Measurements from ENCODE around the gene SEC61A1.

Gene SEC61A1

DNA sequence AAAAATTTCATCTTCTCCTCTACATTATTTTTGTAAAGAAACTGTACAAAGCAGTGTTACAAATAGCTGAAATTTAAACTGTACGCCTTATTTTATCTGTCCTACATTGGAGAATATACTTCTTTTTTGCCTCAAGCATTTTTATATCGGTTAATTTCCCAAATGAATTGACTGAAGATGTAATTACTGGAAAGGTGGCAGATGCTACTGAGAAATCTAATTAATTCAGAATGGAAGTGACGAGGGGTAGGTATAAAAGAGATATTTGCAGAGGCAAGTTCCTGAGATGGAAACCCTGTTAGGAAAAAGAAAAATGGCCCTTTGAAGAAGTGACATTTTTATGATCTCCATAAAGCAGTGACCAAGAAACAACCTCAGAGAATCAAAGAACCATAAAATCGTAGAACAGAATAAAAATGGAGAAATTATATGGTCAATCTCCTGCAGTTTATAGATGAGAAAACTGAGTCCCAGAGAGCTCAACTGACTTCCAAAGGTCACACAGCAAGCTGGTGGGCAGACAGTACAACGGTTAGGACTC is 51.0 kb downstream of the SEC61A1 start:
- TF ChIP-seq, protein P1, sequence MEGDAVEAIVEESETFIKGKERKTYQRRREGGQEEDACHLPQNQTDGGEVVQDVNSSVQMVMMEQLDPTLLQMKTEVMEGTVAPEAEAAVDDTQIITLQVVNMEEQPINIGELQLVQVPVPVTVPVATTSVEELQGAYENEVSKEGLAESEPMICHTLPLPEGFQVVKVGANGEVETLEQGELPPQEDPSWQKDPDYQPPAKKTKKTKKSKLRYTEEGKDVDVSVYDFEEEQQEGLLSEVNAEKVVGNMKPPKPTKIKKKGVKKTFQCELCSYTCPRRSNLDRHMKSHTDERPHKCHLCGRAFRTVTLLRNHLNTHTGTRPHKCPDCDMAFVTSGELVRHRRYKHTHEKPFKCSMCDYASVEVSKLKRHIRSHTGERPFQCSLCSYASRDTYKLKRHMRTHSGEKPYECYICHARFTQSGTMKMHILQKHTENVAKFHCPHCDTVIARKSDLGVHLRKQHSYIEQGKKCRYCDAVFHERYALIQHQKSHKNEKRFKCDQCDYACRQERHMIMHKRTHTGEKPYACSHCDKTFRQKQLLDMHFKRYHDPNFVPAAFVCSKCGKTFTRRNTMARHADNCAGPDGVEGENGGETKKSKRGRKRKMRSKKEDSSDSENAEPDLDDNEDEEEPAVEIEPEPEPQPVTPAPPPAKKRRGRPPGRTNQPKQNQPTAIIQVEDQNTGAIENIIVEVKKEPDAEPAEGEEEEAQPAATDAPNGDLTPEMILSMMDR (IDR thresholded peaks at IDR 0.05; ENCODE audit: insufficient read depth, low read length, poor library complexity, severe bottlenecking): no peak
- H3K4me3 ChIP-seq (replicated peaks; ENCODE audit: low read depth, low read length): no peak overlapping the region
- H3K27me3 ChIP-seq (replicated peaks; ENCODE audit: control insufficient read depth, insufficient read depth, low read length): no peaks in the 10 kb centered on the region
- peaks cover 19% of the 10 kb centered on the region for H3K36me3 ChIP-seq (ENCODE audit: control insufficient read depth, insufficient read depth, low read length)
- DNase-seq (ENCODE audit: extremely low read depth, insufficient read length): no peak

DNA sequence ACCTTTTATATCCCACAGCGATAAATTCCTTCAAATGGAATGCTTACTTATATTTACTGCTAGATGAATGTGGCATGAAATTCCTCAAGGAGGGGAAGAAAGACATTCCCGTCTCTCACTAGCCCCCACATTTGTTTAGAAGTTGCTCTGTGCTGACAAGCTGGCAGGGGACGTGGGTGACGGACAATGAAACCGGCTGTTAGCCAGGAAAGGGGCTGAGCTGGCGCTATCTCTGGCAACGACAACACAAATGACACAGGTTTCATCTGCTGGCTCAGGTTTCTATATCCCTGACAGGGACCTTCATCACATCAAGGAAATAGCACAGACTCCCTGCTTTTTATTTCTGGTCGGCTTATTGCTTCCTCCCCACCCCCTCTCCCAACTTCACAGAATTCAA is 55.6 kb downstream of the SEC61A1 start:
- DNase-seq (ENCODE audit: extremely low read depth, insufficient read length): no peak
- TF ChIP-seq, protein P1 (IDR thresholded peaks at IDR 0.05; ENCODE audit: insufficient read depth, low read length, poor library complexity, severe bottlenecking): no peak
- H3K27me3 ChIP-seq (replicated peaks; ENCODE audit: control insufficient read depth, insufficient read depth, low read length): no peaks in the 10 kb centered on the region
- peaks cover 13% of the 10 kb centered on the region for H3K36me3 ChIP-seq (ENCODE audit: control insufficient read depth, insufficient read depth, low read length)
- no peak overlapping the region for H3K4me3 ChIP-seq (replicated peaks; ENCODE audit: low read depth, low read length)

DNA sequence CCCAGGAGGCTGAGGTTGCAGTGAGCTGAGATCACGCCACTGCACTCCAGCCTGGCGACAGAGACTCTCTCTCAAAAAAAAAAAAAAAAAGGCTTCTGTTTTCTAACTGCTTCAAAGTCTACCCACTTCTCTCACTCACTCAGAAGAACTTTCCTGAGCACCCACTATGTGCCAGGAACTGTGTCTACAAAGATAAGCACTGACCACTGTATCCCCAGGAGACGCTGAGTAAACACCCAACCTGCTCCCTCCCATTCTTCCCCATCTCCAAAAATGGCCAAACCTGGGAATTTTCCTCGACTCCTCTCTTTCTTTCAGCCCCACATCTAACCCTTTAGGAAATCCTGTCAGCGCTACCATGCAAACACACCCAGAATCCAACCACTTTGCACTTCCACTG is 58.9 kb downstream of the SEC61A1 start:
- Histone ChIP-seq H3K27me3 (replicated peaks; ENCODE audit: control insufficient read depth, insufficient read depth, low read length) (no peaks in the 10 kb centered on the region), H3K36me3 (ENCODE audit: control insufficient read depth, insufficient read depth, low read length) (peaks cover 8% of the 10 kb centered on the region), H3K4me3 (replicated peaks; ENCODE audit: low read depth, low read length) (no peak overlapping the region)
- DNase-seq (ENCODE audit: extremely low read depth, insufficient read length): no peak
- TF ChIP-seq, protein P1 (IDR thresholded peaks at IDR 0.05; ENCODE audit: insufficient read depth, low read length, poor library complexity, severe bottlenecking): no peak

DNA sequence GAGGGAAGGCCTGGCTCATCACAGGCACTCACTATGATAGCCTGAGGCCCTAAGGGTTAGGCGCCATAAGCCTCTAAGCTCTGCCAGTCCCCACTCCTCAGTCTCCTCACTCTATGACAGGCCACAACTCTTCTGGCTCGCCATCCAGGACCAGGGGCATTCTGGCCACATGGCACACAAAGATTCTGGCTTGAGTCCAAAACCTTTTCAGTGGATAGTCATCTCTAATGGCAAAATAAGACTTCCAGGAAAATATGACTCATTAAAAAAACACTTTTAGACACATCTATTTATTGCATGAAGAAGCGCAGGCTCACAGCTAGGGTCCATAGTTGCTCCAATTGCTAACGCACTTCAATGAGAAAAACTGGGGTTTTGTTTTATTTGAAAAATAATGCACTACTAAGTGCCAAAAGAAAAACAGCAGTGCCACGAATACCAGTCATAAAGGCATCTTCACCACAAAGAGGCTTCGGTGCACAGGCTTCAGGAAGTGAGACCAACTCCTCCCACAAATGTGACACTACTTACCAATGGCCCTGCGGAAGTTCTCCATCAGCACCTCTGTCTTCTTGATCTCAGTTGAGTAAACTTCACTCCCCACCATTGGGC is 60.2 kb downstream of the SEC61A1 start:
- TF ChIP-seq, protein P1 (IDR thresholded peaks at IDR 0.05; ENCODE audit: insufficient read depth, low read length, poor library complexity, severe bottlenecking): no peak
- H3K4me3 ChIP-seq (replicated peaks; ENCODE audit: low read depth, low read length): no peak overlapping the region
- no peak for DNase-seq (ENCODE audit: extremely low read depth, insufficient read length)
- H3K27me3 ChIP-seq (replicated peaks; ENCODE audit: control insufficient read depth, insufficient read depth, low read length): no peaks in the 10 kb centered on the region
- peaks cover 8% of the 10 kb centered on the region for H3K36me3 ChIP-seq (ENCODE audit: control insufficient read depth, insufficient read depth, low read length)

DNA sequence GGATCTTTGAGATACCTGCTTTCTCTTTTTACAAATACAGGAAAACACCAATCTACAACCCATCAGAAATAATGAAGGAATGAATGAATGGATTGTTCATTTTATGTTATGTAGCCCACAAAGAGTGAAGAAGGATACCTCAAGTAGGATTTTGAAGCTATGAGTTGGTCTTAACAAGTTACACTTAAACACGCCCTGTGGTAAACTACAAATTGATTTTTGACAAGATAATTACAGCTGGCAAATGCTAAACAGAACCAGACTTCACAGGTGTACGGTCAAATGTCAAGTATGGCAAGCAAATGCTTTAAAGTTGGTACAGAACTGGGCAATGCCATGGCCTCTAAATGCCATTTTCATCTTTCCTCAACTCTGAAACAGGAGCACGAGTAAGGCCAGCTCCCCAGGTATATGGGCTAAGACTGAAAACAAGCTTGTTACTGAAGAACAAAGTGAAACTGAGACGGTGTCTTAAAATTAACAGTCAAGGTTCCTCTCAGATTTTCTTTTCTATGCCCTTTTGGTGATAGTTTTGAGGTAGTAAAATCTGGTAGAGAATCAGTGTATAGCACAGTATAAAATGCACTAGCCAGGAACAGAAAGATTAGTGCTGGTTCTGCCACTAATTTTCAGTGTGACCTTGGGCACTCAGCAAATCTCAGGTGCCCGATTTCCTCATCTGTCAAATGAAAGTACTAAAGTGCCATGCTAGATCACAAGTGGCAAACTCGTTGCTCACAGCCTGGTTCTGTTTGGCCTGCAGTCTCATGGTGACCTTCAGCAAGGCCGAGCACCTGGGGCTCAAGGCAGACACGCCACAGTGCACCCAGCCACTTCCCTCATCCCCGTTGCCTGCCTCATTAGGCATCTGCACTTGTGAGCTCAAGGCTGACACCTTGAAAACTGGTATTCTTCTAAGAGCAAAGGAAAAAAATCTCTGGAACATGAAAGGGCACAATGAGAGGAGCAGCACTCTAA is 61.9 kb downstream of the SEC61A1 start:
- Histone ChIP-seq H3K27me3 (replicated peaks; ENCODE audit: control insufficient read depth, insufficient read depth, low read length) (no peaks in the 10 kb centered on the region), H3K36me3 (ENCODE audit: control insufficient read depth, insufficient read depth, low read length) (peaks cover 10% of the 10 kb centered on the region), H3K4me3 (replicated peaks; ENCODE audit: low read depth, low read length) (peak overlapping the region; percentile 5)
- DNase-seq (ENCODE audit: extremely low read depth, insufficient read length): peak; percentile 39
- TF ChIP-seq, protein P1 (IDR thresholded peaks at IDR 0.05; ENCODE audit: insufficient read depth, low read length, poor library complexity, severe bottlenecking): no peak
